Fibroblast of upper back skin (primary cell): ENCODE measurements around the gene CSGALNACT2.
"Not testable (repeated sequence)": the region's sequence is repeated elsewhere in the genome, so short reads cannot be mapped to it uniquely, and the experiment has no call there.

ENCODE experiments used
- DNase-seq: peaks from one replicate; pipeline ENCODE4 v3.0.0-alpha.2; 2013

CSGALNACT2 gene

GRCh38 chr10:43218206-43218950 is 80.1 kb downstream of the CSGALNACT2 start:
- DNase-seq = no peak

DNA sequence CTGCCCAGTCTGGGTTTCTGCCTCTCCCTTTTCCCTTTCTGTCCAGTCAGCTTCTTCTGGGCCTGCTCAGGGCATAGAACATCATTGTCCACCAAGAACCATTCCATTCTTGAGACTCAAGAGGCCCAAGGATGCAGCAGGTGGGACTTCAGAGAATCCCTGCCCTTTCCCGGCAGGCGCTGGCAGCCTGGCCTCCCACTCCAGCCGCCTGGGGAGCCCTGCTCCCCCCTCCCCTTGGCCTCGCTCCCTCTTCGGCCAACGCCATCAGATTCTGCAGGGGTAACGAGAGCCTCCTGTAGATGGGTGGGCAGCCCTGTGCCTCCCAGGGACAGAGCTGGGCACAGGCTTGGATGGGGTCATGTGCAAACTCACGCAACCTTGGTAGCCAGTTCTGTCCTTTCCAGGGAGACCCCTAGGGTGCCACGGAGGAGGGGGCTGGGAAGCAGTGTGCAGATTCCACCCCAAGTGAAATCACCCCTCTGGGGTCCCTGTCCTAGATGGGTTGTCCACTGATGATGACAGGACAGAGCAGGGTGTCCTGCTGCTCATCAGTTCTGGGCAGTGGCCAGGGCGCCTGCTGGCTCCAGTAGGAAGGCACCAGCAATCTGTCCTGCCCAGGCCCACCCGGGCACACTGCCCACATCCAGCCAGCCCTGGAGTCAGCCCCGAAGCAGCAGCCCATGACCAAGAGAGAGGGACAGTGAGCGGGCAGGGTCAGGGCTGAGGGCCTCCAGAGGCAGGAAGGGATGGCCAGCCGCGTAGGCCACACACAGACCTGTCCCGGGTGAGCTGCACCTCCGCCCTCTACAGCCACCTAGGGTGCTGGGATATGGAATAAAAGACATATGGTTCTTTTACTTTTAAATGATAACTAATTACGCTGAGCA is 80.9 kb downstream of the CSGALNACT2 start:
- no peak for DNase-seq

DNA sequence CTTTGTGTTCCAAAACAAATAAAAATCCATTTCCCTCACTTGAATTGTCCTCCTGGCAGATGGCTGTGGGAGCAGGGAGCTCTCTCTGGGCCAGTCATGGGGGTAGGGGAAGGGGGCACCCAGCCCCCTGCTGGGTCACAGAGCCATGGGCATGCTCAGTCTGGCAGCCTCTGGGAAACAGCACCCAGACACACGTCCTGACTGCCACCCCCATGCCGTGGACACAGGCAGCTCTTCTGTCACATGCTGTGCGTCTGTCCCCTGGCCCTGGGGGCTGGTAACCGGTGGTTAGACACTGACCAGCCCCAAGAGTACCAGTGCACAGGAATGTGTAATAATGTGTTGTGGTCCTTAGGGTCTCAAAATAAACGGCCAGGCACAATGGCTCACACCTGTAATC is 81.6 kb downstream of the CSGALNACT2 start:
- DNase-seq = no peak

GRCh38 chr10:43220251-43220650 is 82.0 kb downstream of the CSGALNACT2 start:
- not testable (repeated sequence) for DNase-seq

DNA sequence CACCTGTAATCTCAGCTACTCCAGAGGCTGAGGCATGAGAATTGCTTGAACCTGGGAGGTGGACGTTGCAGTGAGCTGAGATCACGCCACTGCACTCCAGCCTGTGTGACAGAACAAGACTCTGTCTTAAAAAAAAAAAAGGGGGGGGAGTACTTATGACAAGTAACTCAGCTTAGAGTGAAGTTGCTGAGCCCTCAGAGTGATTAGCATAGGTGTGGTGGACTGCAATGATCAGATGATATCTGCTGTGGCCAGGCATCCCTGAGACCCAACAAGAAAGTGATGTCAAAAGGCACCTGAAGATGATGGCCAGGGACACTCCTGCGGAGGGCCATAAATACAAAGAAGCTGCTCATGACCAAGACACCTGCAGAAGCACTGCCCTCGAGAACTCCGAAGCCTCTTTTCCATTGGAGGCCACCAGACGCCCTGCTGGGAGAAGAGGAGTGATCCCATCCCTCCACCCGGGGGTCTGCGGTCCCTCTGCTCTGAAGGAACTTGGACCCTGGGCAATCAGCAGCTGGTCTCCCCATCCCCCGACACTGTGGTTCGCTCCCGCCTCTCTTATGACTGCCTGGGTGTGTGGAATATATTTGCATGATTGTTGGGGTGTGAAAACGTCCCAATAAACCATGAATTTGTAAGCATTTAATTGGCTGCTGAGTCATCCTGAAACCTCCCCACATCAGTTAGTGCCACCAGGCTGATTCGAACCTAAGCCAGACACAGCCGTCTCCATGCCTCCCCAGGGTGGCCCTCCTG is 82.6 kb downstream of the CSGALNACT2 start:
- no peak for DNase-seq

DNA sequence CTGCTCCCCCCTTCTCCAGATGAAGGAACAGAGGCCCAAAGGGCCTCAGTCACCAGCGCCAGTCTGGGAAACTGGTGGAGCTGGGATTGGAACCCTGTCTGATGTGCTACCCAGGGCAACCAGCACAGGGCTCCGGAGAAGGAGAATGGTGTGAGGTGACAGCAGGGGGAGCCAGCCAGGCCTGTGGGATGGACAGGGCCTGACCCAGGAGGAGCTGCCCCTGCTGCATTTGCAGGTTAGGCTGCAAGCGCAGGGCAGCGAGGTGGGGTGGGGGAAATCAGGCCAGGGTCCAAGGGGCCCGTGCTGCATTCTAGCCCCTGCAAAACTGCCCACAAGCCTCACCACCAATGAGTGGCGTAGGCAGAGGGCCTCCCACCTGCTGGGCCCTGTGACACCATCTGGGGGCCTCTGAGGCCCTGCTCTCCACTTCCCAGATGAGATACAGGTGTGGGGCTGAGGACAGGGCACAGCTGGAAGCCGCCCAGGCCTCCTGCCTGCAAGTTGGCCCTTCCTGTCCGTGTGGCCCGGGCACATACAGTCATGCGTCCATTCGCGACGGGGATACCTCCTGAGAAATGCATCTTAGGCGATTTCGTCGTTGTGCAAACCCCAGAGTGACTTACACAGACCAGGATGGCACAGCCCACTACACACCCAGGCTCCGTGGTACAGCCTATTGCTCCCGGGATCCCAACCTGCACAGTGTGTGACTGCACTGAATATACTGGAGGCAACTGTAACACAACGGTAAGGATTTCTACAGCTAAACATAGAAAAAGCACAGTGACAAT is 83.4 kb downstream of the CSGALNACT2 start:
- DNase-seq = no peak

DNA sequence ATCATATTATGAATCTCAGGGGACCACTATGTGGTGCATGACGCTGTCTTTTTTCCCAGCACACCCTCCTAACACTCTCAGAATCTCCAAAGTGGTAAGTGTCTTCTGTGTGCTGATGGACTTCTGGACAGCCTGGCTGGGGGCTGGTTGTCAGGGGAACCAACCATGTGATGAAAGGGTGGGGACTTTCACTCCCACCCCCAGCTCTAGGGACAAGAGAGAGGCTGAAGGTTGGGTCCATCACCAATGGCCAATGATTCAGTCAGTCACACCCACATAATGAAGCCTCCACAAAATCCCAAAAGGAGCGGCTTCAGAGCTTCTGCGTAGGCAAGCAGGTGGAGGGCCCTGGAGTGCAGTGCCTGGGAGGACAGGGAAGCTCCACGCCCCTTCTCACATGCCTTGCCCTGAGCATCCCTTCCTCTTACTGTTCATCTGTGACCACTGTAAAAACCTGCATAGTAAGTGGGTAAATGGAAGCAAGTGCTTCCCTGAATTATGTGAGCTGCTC is 84.0 kb downstream of the CSGALNACT2 start:
- DNase-seq = no peak

GRCh38 chr10:43223056-43223455 is 84.8 kb downstream of the CSGALNACT2 start:
- DNase-seq = no peak

DNA sequence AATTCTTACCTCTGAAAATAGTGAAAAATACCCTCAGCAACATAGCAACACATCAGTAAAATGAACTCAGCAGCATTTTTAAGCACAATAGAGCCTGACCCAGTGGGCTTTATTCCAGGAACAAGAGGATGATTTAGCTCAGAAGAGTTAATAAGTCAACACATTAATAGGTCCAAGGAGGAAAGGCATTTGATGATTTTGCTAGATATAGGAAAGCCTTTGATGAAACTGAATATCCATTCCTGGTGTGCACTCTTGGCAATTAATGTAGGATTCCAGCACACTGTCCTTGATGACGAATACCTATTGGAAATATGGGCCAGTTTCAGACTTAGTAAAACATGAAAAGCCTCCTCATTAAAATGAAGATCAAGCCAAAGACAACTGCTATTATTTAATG is 86.1 kb downstream of the CSGALNACT2 start:
- no peak for DNase-seq

GRCh38 chr10:43225004-43225786 is 87.0 kb downstream of the CSGALNACT2 start:
- DNase-seq = no peak

DNA sequence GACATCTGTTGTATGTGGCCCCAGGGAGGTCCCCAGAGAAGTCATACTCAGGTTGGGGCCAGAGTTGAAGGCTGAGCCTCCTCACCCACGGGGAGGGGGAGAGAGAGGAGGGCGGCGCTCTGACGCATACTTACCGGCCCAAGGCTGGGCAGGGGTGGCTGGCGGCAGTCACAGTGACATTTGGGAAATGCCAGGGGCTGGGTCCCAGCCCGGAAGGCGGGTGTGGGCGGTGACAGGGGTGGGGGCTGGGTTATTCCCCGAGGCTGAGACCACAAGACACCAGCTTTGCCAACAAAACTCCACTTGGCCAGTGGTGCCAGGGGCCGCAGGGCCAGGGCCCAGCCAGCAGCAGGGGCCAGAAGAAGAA is 87.5 kb downstream of the CSGALNACT2 start:
- no peak for DNase-seq

DNA sequence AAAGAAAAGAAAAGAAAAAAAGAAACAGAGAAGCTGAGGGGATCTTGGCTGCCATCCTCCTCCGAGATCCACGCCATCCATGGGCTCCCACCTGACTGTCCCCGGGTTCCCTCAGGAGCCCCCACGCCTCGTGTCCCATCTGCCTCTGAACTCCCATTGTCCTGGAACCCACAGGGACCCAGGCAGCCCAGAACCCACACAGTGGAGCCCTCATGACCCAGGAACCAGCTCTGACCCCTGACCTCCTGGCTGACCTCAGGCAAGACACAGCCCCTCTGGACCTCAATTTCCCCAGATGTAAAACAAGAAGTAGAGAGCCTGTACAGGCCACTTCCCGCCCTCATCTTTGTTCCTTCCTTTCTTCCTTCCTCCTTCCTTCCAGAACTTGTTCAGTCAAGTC is 88.2 kb downstream of the CSGALNACT2 start:
- no peak for DNase-seq

DNA sequence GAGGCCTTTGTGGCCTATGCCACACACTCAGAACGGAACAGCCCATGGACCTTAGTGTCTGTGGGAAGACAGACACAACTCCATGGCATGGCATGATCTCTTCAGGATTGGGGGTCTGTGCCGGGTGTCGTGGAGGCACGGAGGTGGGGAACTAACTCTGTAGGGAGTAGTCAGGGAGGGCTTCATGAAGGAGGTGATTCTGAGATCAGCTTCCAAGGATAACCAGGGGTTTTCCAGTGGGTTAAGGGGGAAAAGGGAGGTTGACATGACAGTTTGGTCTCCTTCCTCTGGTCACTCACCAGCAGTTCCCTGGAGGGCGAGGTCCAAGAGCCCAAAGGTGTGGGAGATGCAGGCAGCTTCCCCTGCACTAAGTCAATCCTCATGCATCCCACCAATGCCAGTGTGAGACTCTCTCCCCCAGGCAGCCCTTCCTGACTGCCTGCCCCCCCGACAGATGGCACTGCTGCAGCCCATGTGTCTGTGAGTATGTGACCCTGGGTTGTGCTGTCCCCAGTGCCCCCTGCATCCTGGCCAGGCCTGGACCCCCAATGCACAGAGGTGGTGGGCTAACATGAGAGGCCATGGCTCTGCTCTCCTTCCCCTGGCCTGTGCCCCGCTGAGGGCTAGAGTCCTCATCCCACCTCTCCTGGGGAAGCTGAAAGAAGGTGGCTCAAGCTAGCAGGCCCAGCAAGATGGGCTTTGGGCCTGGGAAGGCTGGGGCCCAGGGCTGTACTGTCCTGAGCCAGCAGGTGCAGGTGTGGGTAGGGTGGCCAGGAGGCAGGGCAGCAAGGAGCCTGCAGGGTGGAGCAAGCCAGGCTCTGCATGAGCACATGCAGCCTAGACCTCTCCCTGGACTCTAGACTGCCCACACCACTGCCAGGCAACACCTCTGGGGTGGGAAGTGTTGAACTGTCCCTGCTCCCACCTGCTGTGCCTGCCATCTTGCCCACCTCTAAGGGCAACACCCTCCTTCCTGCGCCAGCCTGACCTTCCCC is 88.9 kb downstream of the CSGALNACT2 start:
- no peak for DNase-seq

DNA sequence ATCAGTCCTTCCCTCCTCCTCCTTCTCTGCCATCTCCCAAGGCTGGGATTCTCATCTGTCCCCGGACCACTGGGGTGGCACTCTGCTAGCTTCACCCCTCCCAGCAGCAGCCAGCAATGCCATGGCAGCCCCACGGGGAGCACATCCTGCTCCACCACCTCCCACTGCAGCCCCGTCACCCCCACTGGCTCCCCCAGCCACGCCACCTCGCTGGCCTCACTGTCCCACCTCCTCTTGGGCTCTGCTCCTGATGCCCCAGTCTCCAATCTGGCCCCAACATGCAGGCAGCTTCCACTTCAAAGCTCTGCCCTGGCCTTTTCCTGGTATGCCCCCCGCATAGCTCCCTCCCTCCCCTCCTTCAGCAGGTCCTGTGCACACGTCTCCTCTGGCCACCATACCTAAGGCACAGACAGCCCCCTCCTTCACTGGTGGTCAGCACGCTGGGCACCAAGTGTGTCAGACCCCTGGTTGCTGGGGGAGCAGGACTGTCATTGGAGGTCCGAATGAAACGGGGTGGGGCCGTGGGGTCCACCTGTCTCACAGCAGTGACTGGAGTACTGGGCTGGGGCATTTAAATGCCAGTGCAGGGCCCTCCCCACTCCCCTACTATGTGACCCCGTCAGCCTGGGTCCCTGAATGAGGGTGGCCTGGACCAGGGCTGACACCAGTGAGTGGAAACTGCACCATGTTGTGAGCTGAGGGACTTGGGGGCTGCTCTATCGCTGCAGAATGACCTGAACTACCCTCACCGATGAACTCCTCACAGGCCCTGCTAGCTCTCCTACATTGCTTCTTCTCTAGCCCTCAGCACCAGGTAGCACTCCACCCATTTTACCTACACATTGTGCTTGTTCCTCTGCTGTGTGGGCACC is 89.9 kb downstream of the CSGALNACT2 start:
- no peak for DNase-seq

- no peak for DNase-seq
These were observed 90.5 kb downstream of the CSGALNACT2 start for GRCh38 chr10:43228783-43229207.

DNA sequence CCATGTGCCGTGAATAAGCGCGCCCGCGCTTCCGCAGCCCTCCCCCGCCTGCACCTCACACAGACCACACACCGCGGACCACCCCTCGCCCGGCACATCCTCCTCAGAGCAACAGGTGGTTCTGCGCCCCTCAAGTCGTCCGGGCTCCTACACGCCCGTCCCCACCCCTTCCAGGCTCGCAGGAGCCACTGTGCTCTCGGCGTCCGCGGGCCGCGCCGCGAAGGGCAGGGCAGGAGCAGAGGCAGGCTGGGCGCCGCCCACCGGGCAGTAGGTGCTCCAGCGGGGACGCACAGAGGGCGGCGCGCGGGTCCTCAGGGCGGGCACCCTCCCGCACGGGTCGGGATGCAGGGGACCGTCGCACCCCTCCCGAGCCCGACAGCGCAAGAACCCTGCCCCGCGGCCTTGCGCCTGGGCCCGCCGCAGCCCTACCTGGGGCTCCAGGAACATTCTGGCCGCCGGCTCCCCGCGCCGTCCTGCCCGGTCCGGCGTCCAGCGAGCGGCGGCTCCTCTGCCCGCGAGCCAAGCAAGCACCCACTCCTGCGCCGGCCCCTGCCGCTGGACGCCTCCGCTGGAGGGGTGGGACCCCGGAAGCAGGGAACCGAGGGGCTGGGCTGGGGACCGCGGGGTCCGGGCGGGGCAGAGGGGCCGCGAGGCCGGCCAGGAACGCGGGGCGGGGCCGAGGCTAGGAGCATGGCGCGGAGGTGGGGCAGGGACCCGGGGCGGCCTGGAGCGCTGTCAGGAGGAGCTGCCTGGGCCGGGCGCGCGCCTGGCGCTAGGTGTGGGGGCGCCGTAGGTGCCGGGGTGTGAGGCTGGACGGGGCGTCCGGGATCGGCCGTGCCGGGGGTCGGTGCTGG is 91.2 kb downstream of the CSGALNACT2 start:
- DNase-seq = no peak

DNA sequence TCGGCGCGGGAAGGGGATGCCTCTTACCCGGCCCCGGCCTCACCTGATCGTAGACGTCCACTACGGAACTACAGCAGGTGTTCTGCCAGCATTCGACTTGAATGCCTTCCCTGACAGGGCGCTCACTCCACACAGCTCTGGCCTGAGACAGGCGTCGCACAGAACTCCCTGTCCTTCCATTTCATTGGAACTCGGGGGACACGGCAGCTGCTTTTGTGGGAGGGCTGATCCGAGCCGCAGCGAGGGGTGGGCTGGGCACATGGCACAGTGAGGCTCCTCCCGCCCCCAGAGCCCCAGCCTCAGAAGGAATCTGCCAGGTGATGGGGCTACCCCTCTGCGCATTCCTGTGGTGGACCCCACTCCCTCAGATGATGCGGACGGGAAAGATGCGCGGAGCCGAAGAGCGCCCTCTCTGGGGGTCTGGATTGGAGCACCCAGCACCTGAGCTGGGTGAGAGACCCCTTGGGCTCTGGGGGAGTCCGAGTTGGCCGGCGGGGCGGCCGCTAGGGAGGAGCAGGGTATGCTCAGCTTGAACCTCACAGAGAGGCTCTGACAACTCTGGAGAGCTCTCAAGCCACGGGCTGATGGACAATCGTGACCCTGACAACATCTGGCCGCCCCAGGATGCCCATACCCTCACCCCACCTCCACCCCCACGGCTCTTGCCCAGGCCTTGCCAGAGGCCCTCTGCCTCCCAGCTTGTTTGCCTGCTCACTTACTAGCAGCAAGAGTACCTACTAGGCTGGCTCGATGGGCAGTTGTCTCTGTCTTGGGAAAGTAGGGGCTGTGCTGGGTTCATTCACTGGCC is 92.1 kb downstream of the CSGALNACT2 start:
- no peak for DNase-seq
